Measurements from ENCODE around the gene JADE1.

DNA sequence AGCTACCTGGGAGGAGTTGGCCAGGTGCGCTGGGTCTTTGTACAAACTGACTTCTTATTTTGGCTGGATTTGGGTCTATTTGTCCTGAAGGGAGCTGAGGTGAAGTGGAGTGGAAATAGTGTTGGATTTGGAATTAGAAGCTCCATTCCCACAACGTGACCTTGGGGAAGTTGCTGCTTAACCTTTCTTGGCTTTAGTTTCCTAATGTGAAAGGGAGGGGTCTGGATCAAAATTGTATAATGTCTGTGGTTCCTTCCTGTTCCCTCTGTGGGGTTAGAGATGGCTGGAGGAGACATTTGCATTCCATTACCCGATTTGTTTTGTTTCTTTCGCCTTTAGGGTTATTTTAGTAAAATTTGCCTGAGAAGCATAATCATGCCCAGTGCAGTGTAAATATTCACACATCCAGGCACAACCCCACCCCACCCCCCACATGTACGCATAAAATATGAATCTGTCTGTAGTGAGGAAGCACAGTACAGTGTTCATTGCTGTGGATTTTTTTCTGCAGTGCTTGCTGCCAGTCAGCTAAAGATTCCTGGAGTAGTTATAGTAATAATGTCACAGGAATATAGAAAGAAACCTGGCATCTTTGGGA lies 21.5 kb downstream of the JADE1 start:
- no peak for TF ChIP-seq GABPA (IDR thresholded peaks at IDR 0.05; ENCODE audit: low read depth)
- TF ChIP-seq POLR2AphosphoS5 (IDR thresholded peaks at IDR 0.05; ENCODE audit: low read depth): no peak

Data from HL-60 (cell line).